Colonic mucosa (tissue), 4 donors: ENCODE measurements around the gene CACNA2D4. TPM values are rescaled to one million over a fixed set of nuclear protein-coding genes. Genes with fewer than 3 reads are reported as not detected.
A peak's percentile ranks its signal among the peaks of the same experiment; 100 is the strongest.

Experiments
- DNase-seq: peaks from one replicate; pipeline ENCODE4 v3.0.0-alpha.2; 2020
- H3K27ac ChIP-seq: fragments of 200-600 bp; one replicate; pipeline ENCODE4 v1.8.0; 2021
- H3K27me3 ChIP-seq: fragments of 200-600 bp; one replicate; pipeline ENCODE4 v1.8.0; 2021
- H3K36me3 ChIP-seq: fragments of 200-600 bp; one replicate; pipeline ENCODE4 v1.8.0; 2021
- H3K4me1 ChIP-seq: fragments of 200-600 bp; one replicate; pipeline ENCODE4 v1.8.0; 2021; ENCODE audit warnings: mild to moderate bottlenecking
- H3K4me3 ChIP-seq: fragments of 200-600 bp; one replicate; pipeline ENCODE4 v1.8.0; 2021
- H3K9ac ChIP-seq, 2 donors: one replicate each; pipeline ENCODE4 v1.7.0; 2013; ENCODE audit warnings: control low read depth in 2 of 2, low read depth in 2 of 2, low read length in 2 of 2
- H3K9me3 ChIP-seq: fragments of 200-600 bp; one replicate; pipeline ENCODE4 v1.8.0; 2021
- CTCF ChIP-seq: fragments of 200-600 bp; IDR thresholded peaks from one replicate; pipeline ENCODE4 v1.8.0; 2022; ENCODE audit warnings: antibody characterized with exemption, mild to moderate bottlenecking
- intact Hi-C: fragments of 100-400 bp; cut with DNase I; formaldehyde crosslinking; loops from one replicate; pipeline ENCODE4 v1.14.1; 2022
- total RNA-seq, 2 donors: library from RNA; stranded (reverse); fragmentation: NEBNext Ultra II Directional in 1 of 2; extraction: Animal tissue kit (Norgen Biotek cat#: 25700) in 1 of 2; gene quantifications; one replicate each; pipeline ENCODE4 v1.2.1, GENCODE V29; 2021
- donor health status: healthy.
- donor health status: DM: no; HTN: no; CAD: no.
- donor health status: DM: no; HTN: no; CAD: no.

The CACNA2D4 gene
- total RNA-seq, 2 donors from 2014 or later = 3.3 to 3.7 TPM

DNA sequence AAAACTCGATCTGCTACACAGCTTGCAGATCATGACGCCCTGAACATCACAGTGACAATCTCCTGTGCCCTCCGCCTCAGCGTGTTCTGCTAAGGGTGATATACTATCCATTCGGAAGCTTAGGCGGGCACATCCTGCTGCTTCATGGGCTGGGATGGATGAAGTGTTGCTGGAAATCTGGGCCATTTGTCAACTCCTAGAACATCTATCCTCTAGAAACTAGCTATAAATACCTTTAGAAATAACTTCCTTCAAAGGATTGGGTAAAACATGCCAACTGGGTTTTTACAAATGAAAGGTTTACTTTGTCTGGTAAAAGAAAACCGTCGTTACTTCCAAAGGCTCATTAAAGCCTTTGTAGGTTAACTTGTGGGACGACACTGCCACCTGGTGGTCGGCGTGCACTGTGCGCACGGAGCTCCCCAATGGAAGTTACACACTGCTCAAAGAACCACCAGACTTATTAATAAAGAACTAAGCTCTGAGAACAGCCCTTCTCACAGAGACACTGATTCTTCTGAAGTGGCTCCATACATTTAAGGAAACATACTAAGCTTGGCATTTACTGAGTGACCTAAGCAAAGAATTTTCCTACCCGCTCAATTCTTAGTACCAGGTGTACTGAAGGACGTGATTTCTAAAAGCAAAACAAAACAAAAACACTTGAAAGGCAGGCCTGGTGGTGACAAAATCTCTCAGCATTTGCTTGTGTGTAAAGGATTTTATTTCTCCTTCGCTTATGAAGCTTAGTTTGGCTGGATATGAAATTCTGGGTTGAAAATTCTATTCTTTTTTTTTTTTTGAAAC lies 21.6 kb upstream of the CACNA2D4 start:
- peak; percentile 95 for DNase-seq
- H3K27ac ChIP-seq = peak overlapping the region; percentile 74
- peak; percentile 98 for TF ChIP-seq CTCF
- H3K4me3 ChIP-seq = peak overlapping the region; percentile 2
- intact Hi-C loops = loop anchor here (2.0 to 10.0 kb wide), 3 partner anchors 95 to 283 kb away; no protein-coding TSS in a partner anchor
- no peaks in the 10 kb centered on the region for H3K9me3 ChIP-seq
- H3K36me3 ChIP-seq = no peaks in the 10 kb centered on the region
- peaks cover 4% of the 10 kb centered on the region for H3K4me1 ChIP-seq
- no peaks in the 10 kb centered on the region for H3K27me3 ChIP-seq
- H3K9ac ChIP-seq = peak overlapping the region; percentile 12 to 62

DNA sequence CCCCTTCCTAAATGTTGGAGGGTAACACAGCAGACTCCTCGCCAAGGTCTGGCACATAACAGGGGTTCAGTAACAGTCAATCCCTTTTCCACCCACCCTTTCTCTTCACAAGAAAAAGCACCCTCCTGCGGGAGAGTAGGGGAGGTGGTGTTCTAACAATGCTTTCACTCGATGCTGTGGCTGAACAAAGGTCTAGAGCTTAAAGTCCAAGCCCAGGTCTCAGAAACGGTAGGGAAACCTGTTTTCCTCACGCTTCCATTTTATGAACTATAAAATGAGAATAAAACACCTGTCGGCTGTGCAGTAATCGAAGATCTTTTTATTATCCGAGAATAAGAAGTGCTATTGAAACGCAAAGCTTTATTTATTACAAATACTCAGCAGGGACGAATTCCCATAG lies 20.9 kb upstream of the CACNA2D4 start:
- peak; percentile 60 for DNase-seq
- Histone ChIP-seq H3K27ac (peak overlapping the region; percentile 74), H3K27me3 (no peaks in the 10 kb centered on the region), H3K36me3 (no peaks in the 10 kb centered on the region), H3K9me3 (no peaks in the 10 kb centered on the region), H3K9ac (peak overlapping the region in 1 of 2 donors; percentile 62), H3K4me1 (peaks cover 4% of the 10 kb centered on the region), H3K4me3 (no peak overlapping the region)
- TF ChIP-seq CTCF = no peak
- intact Hi-C loops = loop anchor here (5.0 kb wide), 1 partner anchor 282 kb away; no protein-coding TSS in a partner anchor

- peak; percentile 32 for DNase-seq
- intact Hi-C loops = loop anchor here (5.0 kb wide), 1 partner anchor 280 kb away; no protein-coding TSS in a partner anchor
- Histone ChIP-seq H3K9ac (peak overlapping the region; percentile 36), H3K27me3 (no peaks in the 10 kb centered on the region), H3K4me3 (no peak overlapping the region), H3K9me3 (no peaks in the 10 kb centered on the region), H3K36me3 (no peaks in the 10 kb centered on the region), H3K4me1 (peaks cover 4% of the 10 kb centered on the region), H3K27ac (peak overlapping the region; percentile 86)
- no peak for TF ChIP-seq CTCF
These were observed 19.2 kb upstream of the CACNA2D4 start for GRCh38 chr12:1937481-1938224.

GRCh38 chr12:1936406-1937320 lies 18.2 kb upstream of the CACNA2D4 start:
- TF ChIP-seq CTCF = no peak
- peak; percentile 87 for DNase-seq
- Histone ChIP-seq H3K4me1 (peaks cover 4% of the 10 kb centered on the region), H3K27me3 (no peaks in the 10 kb centered on the region), H3K36me3 (no peaks in the 10 kb centered on the region), H3K9ac (peak overlapping the region in 1 of 2 donors; percentile 73), H3K9me3 (no peaks in the 10 kb centered on the region), H3K4me3 (no peak overlapping the region), H3K27ac (peak overlapping the region; percentile 86)
- intact Hi-C loops = loop anchor here (5.0 kb wide), 1 partner anchor 279 kb away; no protein-coding TSS in a partner anchor
